GM12878 (cell line): ENCODE data around the gene IFNA2. TPM values are rescaled to one million over a fixed set of nuclear protein-coding genes. Genes with fewer than 3 reads are reported as not detected.

Experiments used
- ATAC-seq: fragments of 200-7000 bp; cut with Tn5 transposase; 3 replicates; pipeline ENCODE4 v1.9.1; 2020; ENCODE audit warnings: mild to moderate bottlenecking, moderate library complexity
- BruUV-seq: library from RNA; stranded (reverse); fragments of 400-500 nt; replicated peaks from 2 replicates; lab custom pipeline; 2021; lab: Mats Ljungman, UMichigan
- CTCF ChIA-PET: fragments of 300-600 bp; sonication (Branson Sonifier 250); formaldehyde crosslinking; extraction: SDS; loops from one replicate; lab custom pipeline; 2021; ENCODE audit warnings: inconsistent platforms; lab: Yijun Ruan, JAX
- POLR2A ChIA-PET: fragments of 350-600 bp; formaldehyde crosslinking; extraction: SDS; loops from one replicate; lab custom pipeline; 2021; ENCODE audit warnings: inconsistent platforms; lab: Charles Lee
- RAD21 ChIA-PET: fragments of 300-600 bp; sonication (Branson Sonifier 250); formaldehyde crosslinking; loops from one replicate; lab custom pipeline; 2023; ENCODE audit warnings: antibody characterized with exemption; ENCODE audit not compliant: unreplicated experiment; lab: Charles Lee
- SMC1A ChIA-PET: fragments of 300-600 bp; sonication (Branson Sonifier 250); formaldehyde crosslinking; loops from one replicate; lab custom pipeline; 2023; ENCODE audit not compliant: unreplicated experiment, uncharacterized antibody; lab: Charles Lee
- DNase-seq: peaks from one replicate; pipeline ENCODE4 v3.0.0-alpha.2; 2011; ENCODE audit warnings: low read depth, low spot score
- FAIRE-seq: peaks from 3 replicates; lab custom pipeline; 2011; peaks lifted over from hg19 to GRCh38; lab: Jason Lieb, UNC
- H2AFZ ChIP-seq: 2 replicates; pipeline ENCODE4 v1.6.0; 2011; ENCODE audit warnings: low read depth, low read length, control low read depth; ENCODE audit not compliant: control insufficient read depth
- H3K27ac ChIP-seq: 2 replicates; pipeline ENCODE4 v1.5.1; 2011; ENCODE audit warnings: control low read depth; ENCODE audit not compliant: control insufficient read depth, insufficient read depth
- H3K27me3 ChIP-seq, 2 experiments: replicated peaks in 1 of 2; 2 replicates each; pipeline versions ENCODE4 v1.6.0 to v1.6.1; 2011; ENCODE audit warnings: low read length in 1 of 2; ENCODE audit not compliant: control insufficient read depth in 2 of 2, insufficient read depth in 2 of 2
- H3K36me3 ChIP-seq, 2 experiments: 2 replicates each; pipeline ENCODE4 v1.5.1; 2011; ENCODE audit warnings: low read length in 1 of 2; ENCODE audit not compliant: control insufficient read depth in 2 of 2, insufficient read depth in 2 of 2
- H3K4me1 ChIP-seq: 2 replicates; pipeline ENCODE4 v1.6.1; 2011; ENCODE audit warnings: mild to moderate bottlenecking, low read length, moderate library complexity, mixed read lengths; ENCODE audit not compliant: control insufficient read depth, insufficient read depth
- H3K4me2 ChIP-seq: 2 replicates; pipeline ENCODE4 v1.6.0; 2011; ENCODE audit warnings: control low read depth; ENCODE audit not compliant: control insufficient read depth, insufficient read depth
- H3K4me3 ChIP-seq: fragments of 200-600 bp; sonication (generic); 2 replicates; pipeline ENCODE4 v1.5.1; 2016
- H3K79me2 ChIP-seq: 2 replicates; pipeline ENCODE4 v1.6.0; 2011; ENCODE audit warnings: low read length; ENCODE audit not compliant: control insufficient read depth, insufficient read depth
- H3K9ac ChIP-seq: 2 replicates; pipeline ENCODE4 v1.8.0; 2011; ENCODE audit warnings: low read length, control low read depth, mixed read lengths; ENCODE audit not compliant: control insufficient read depth, insufficient read depth
- H3K9me3 ChIP-seq: replicated peaks from 3 replicates; pipeline ENCODE4 v1.5.1; 2011; ENCODE audit warnings: mild to moderate bottlenecking, low read length; ENCODE audit not compliant: control insufficient read depth, insufficient read depth
- H4K20me1 ChIP-seq: 2 replicates; pipeline ENCODE4 v1.6.0; 2011; ENCODE audit not compliant: control insufficient read depth, insufficient read depth
- DPF2 ChIP-seq: fragments of 450-650 bp; IDR thresholded peaks from 2 replicates; pipeline ENCODE4 v1.6.1; 2017; ENCODE audit warnings: mild to moderate bottlenecking
- ETV6 ChIP-seq, 2 experiments: fragments of 450-650 bp in 1 of 2; IDR thresholded peaks in 1 of 2; conservative IDR thresholded peaks in 1 of 2; 2 replicates each; pipeline ENCODE4 v1.6.1; 2014; ENCODE audit warnings: antibody characterized with exemption in 1 of 2, borderline replicate concordance in 1 of 2, low read depth in 1 of 2, mild to moderate bottlenecking in 1 of 2, moderate library complexity in 1 of 2
- JUNB ChIP-seq: IDR thresholded peaks from 2 replicates; pipeline ENCODE4 v1.6.1; 2016; ENCODE audit warnings: antibody characterized with exemption, mild to moderate bottlenecking
- NFXL1 ChIP-seq: fragments of 450-650 bp; IDR thresholded peaks from 2 replicates; pipeline ENCODE4 v1.6.1; 2017; ENCODE audit warnings: antibody characterized with exemption, mild to moderate bottlenecking, borderline replicate concordance
- RAD21 ChIP-seq: IDR thresholded peaks from 2 replicates; pipeline ENCODE4 v1.6.1; 2011; ENCODE audit warnings: mild to moderate bottlenecking, low read depth, low read length, moderate library complexity; ENCODE audit not compliant: insufficient read depth
- RAD51 ChIP-seq: fragments of 450-650 bp; IDR thresholded peaks from 2 replicates; pipeline ENCODE4 v1.6.1; 2016; ENCODE audit warnings: moderate library complexity, mild to moderate bottlenecking, inconsistent platforms
- RB1 ChIP-seq: fragments of 450-650 bp; formaldehyde crosslinking; IDR thresholded peaks from 2 replicates; pipeline ENCODE4 v1.6.1; 2017; ENCODE audit warnings: mild to moderate bottlenecking, borderline replicate concordance
- SMC3 ChIP-seq: IDR thresholded peaks from 2 replicates; pipeline ENCODE4 v1.6.1; 2011; ENCODE audit warnings: low read length, improper control_type of control experiment, borderline replicate concordance
- YBX1 ChIP-seq: fragments of 450-650 bp; IDR thresholded peaks from 2 replicates; pipeline ENCODE4 v1.6.1; 2016; ENCODE audit warnings: antibody characterized with exemption
- YY1 ChIP-seq: IDR thresholded peaks from 2 replicates; pipeline ENCODE4 v1.6.1; 2011; ENCODE audit warnings: low read depth, mild to moderate bottlenecking, low read length
- WGBS: methylation state at CpG from one replicate; pipeline ENCODE4 v1.1.6; 2016; ENCODE audit warnings: low lambda C conversion rate; ENCODE audit not compliant: insufficient replicate concordance, insufficient coverage; ENCODE audit errors: missing lambda C conversion rate; 5-methylcytosine and 5-hydroxymethylcytosine counted together
- in situ Hi-C: fragments of 300-500 bp; cut with MboI; formaldehyde crosslinking; loops from 9 replicates; pipeline ENCODE4 v1.14.3; 2018; ENCODE audit warnings: mixed read lengths
- intact Hi-C: fragments of 100-400 bp; cut with micrococcal nuclease; formaldehyde crosslinking; loops from one replicate; pipeline ENCODE4 v1.14.2; 2022; ENCODE audit not compliant: unreplicated experiment
- polyA plus RNA-seq, 11 experiments: library from polyadenylated mRNA; depleted of rRNA in 4 of 11; unstranded in 6 of 11; stranded (reverse) in 5 of 11; fragments of >200 nt; fragmentation: Nextera tagmentation in 4 of 11; fragmentation: Illumina TruSeq in 1 of 11; extraction: Ambion mirVana in 4 of 11; extraction: Trizol in 1 of 11; gene quantifications; 1 replicate in 1 of 11; 2 replicates in 10 of 11; pipeline versions ENCODE4 v1.2.1 to v1.2.3, GENCODE V29; 2011 to 2016; ENCODE audit warnings: inconsistent platforms in 2 of 11, missing spikeins in 2 of 11, low read depth in 1 of 11
- total RNA-seq, 4 experiments: library from RNA; depleted of rRNA in 3 of 4; stranded (reverse); fragments of >200 nt in 3 of 4; fragmentation: Illumina TruSeq in 1 of 4; extraction: Trizol in 1 of 4; gene quantifications; 2 replicates each; pipeline versions ENCODE4 v1.2.1 to v1.2.3, GENCODE V29; 2013 to 2021
- TF ChIP-seq, protein P1 (sequence below), 3 experiments: IDR thresholded peaks in 2 of 3; conservative IDR thresholded peaks in 1 of 3; 2 replicates each; pipeline ENCODE4 v1.5.1; 2011; ENCODE audit warnings: low read depth in 3 of 3, low read length in 3 of 3, mild to moderate bottlenecking in 3 of 3, control low read depth in 2 of 3, moderate library complexity in 2 of 3, inconsistent platforms in 1 of 3, mixed read lengths in 1 of 3; ENCODE audit not compliant: control insufficient read depth in 2 of 3, insufficient read depth in 1 of 3; ENCODE audit errors: extremely low read depth in 1 of 3
- TF ChIP-seq, protein P2 (sequence below): fragments of 450-650 bp; IDR thresholded peaks from 2 replicates; pipeline ENCODE4 v1.6.1; 2016; ENCODE audit warnings: mild to moderate bottlenecking

IFNA2 gene
- total and polyA plus RNA-seq, 10 of the 15 experiments (the other 5 are each of a cell fraction or from before 2014, with no cell fraction given), result 0.26 to 2.8 (median 0.66) TPM; not detected in 2

DNA sequence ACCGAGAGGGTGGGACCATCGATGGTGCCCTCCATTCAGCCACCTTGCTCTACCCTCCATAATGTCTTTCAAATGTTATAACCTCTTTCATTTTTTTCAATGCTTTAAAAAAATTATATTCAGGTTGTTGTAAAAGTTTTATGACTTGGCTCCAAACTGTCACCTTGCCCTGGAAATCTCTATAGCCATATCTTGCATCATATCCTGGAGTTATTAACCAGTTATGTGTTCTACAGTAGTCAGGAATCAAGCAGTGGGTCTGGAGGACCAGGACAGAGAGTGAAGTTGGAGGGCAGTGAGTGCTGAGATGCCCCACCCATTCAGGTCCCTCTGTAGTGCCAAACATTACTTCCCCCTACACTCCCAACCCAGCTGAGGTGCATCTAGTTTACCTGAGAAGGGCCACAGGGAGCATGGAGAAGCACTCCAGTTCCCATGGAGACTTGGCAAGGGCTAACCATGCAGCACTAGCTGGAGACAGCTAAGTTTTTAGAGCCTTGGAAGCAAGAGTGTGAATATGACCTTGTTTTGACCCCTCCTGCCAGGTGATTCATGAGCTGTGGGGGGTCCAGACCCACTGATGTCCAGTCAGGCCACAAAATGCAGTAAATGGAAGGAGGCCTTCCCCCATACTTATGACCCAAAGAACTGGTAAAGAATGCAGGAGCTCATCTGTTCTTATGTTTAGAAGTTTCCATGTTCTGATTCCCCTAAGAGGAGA lies 29.2 kb upstream of the IFNA2 start (continued):
- TF ChIP-seq RB1 (no peak), NFXL1 (no peak), DPF2 (no peak)

DNA sequence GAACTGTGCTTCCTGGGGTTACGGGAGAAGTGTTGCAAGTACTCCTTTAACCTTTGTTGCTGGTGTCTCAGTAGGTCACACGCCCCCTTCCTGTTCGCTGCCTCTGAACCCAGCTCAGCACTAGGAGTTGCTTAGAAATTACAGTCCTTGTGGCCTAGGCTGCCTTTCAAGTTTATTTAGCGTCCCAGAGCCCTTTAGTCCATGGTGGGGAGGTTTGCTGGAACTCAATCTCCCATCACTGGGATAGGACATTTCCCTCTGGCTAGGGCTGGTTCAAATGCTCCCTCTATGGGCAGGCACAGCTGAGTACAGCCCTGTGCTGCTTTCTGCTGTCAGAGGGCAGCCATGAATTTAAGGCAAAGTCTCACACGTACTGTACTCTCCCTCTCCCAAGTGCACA lies 28.4 kb upstream of the IFNA2 start:
- H3K4me3 ChIP-seq, result no peak overlapping the region
- intact Hi-C loops (loop anchor here (1.0 to 5.0 kb wide), 3 partner anchors 87 to 171 kb away; partner anchors contain the start of gene IFNA14), in situ Hi-C loops (no loop called here)
- H2AFZ ChIP-seq, result no peak overlapping the region
- no peak overlapping the region for H3K9ac ChIP-seq
- 25% methylated on average over 4 of the region's 5 CpGs for WGBS
- RAD21 ChIA-PET, result interaction anchor here (1.5 to 3.6 kb wide), 5 partner anchors 79 to 95 kb away, joined by 3 to 24 read pairs (median 4); no protein-coding TSS in a partner anchor
- no peak overlapping the region for H3K4me2 ChIP-seq
- H3K9me3 ChIP-seq, result no peaks in the 10 kb centered on the region
- TF ChIP-seq, protein P1, sequence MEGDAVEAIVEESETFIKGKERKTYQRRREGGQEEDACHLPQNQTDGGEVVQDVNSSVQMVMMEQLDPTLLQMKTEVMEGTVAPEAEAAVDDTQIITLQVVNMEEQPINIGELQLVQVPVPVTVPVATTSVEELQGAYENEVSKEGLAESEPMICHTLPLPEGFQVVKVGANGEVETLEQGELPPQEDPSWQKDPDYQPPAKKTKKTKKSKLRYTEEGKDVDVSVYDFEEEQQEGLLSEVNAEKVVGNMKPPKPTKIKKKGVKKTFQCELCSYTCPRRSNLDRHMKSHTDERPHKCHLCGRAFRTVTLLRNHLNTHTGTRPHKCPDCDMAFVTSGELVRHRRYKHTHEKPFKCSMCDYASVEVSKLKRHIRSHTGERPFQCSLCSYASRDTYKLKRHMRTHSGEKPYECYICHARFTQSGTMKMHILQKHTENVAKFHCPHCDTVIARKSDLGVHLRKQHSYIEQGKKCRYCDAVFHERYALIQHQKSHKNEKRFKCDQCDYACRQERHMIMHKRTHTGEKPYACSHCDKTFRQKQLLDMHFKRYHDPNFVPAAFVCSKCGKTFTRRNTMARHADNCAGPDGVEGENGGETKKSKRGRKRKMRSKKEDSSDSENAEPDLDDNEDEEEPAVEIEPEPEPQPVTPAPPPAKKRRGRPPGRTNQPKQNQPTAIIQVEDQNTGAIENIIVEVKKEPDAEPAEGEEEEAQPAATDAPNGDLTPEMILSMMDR (IDR thresholded peaks at IDR 0.05 in 2 of 3, conservative IDR thresholded peaks at IDR 0.05 in 1 of 3; ENCODE audit: control insufficient read depth in 2 of 3, extremely low read depth in 1 of 3, insufficient read depth in 1 of 3, low read depth in 3 of 3, low read length in 3 of 3), result peak; percentile 50 to 70 (median 69); a peak in 5 of 6 replicates
- no peak for TF ChIP-seq JUNB
- no peak for TF ChIP-seq YBX1
- peak; percentile 51 for TF ChIP-seq SMC3
- TF ChIP-seq YY1, result peak; percentile 64; the same call in 1 of the 2 replicates
- no peak for TF ChIP-seq ETV6 (conservative IDR thresholded peaks at IDR 0.05 in 1 of 2, IDR thresholded peaks at IDR 0.05 in 1 of 2; ENCODE audit: borderline replicate concordance in 1 of 2, low read depth in 1 of 2)
- TF ChIP-seq, protein P2, sequence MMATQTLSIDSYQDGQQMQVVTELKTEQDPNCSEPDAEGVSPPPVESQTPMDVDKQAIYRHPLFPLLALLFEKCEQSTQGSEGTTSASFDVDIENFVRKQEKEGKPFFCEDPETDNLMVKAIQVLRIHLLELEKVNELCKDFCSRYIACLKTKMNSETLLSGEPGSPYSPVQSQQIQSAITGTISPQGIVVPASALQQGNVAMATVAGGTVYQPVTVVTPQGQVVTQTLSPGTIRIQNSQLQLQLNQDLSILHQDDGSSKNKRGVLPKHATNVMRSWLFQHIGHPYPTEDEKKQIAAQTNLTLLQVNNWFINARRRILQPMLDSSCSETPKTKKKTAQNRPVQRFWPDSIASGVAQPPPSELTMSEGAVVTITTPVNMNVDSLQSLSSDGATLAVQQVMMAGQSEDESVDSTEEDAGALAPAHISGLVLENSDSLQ, result no peak
- 0 out of 2 replicates have a peak, but pooled peaks have one; percentile 48 for TF ChIP-seq RAD51
- peak; percentile 55 for TF ChIP-seq RAD21
- no TSS peak for BruUV-seq
- H3K79me2 ChIP-seq, result no peaks in the 10 kb centered on the region
- no peaks in the 10 kb centered on the region for H4K20me1 ChIP-seq
- SMC1A ChIA-PET, result interaction anchor here (1.2 to 3.9 kb wide), 7 partner anchors 11 to 92 kb away, joined by 3 to 32 read pairs (median 4); no protein-coding TSS in a partner anchor
- no peaks in the 10 kb centered on the region; a peak in 1 of 4 replicates for H3K27me3 ChIP-seq
- CTCF ChIA-PET, result interaction anchor here (0.6 to 5.9 kb wide), 13 partner anchors 15 to 200 kb away, joined by 3 to 55 read pairs (median 4); no protein-coding TSS in a partner anchor
- no peak for DNase-seq
- peaks cover 6% of the 10 kb centered on the region; the same call in 1 of the 2 replicates for H3K4me1 ChIP-seq
- FAIRE-seq, result peak; percentile 88
- POLR2A ChIA-PET, result no interaction called here
- no peaks in the 10 kb centered on the region for H3K36me3 ChIP-seq
- peak; percentile 96 for ATAC-seq
- no peak overlapping the region for H3K27ac ChIP-seq
